ENCODE results near the gene GID4. TPM values are rescaled to one million over a fixed set of nuclear protein-coding genes. Genes with fewer than 3 reads are reported as not detected.

GID4 gene
- total and polyA plus RNA-seq, 2 of the 4 experiments (the other 2 are of a cell fraction) = 3.9 to 5.6 TPM

DNA sequence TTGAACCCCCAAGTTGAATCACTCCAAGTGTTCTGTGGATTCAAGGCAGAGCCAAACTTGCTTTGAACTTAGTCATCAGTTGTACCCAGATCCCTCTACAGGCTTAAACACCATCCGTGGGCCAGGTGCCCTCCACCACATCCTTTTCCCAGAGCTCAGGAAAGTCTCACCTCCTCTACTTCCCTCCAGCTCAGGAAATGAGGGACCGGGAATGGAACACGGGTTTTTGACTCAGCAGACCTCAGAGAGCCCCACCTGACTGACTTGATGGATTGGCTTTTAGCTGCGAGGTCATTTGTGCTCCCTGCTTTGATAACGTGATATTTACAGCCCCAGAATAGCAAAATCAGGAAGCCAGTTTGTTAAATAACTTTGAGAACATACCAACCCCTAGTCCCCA is 20.1 kb downstream of the GID4 start:
- no peak for ATAC-seq (ENCODE audit: low read depth)
- Histone ChIP-seq H2BK120ac (ENCODE audit: low read depth, low read length) (no peak overlapping the region), H4K20me1 (ENCODE audit: insufficient read depth, low read length) (no peaks in the 10 kb centered on the region), H3K18ac (ENCODE audit: low read depth, low read length) (no peak overlapping the region), H4K8ac (ENCODE audit: low read depth in 2 of 2, low read length in 2 of 2) (no peak overlapping the region), H4K91ac (ENCODE audit: insufficient read depth, low read depth, low read length) (no peak overlapping the region), H3K4me2 (ENCODE audit: low read depth, low read length) (no peak overlapping the region), H3K9me3 (ENCODE audit: control insufficient read depth, insufficient read depth, low read length) (no peaks in the 10 kb centered on the region), H3K56ac (ENCODE audit: extremely low read depth, insufficient read depth, low read length) (no peak overlapping the region), H3K4me1 (ENCODE audit: control insufficient read depth, insufficient read depth, low read length) (no peaks in the 10 kb centered on the region), H2AK9ac (replicated peaks; ENCODE audit: low read depth, low read length, poor library complexity) (peak overlapping the region; percentile 45), H3K9ac (ENCODE audit: low read depth, low read length) (no peak overlapping the region), H4K5ac (ENCODE audit: low read depth, low read length) (no peak overlapping the region), H3K27ac (ENCODE audit: insufficient read depth, low read length) (no peak overlapping the region), H2BK15ac (ENCODE audit: low read depth, low read length) (no peak overlapping the region), H3K14ac (replicated peaks; ENCODE audit: low read depth, low read length) (no peak overlapping the region), H3K9me1 (ENCODE audit: insufficient read depth, low read length) (no peaks in the 10 kb centered on the region), H2BK20ac (ENCODE audit: low read depth, low read length) (no peak overlapping the region), H2AFZ (replicated peaks; ENCODE audit: low read length, poor library complexity) (no peak overlapping the region), H3K4ac (ENCODE audit: low read depth, low read length) (no peak overlapping the region), H2AK5ac (ENCODE audit: low read depth, low read length) (no peak overlapping the region), H3K79me1 (ENCODE audit: low read depth in 1 of 2, low read length in 2 of 2) (no peaks in the 10 kb centered on the region; a peak in 1 of 4 replicates), H3K27me3 (ENCODE audit: control insufficient read depth, insufficient read depth, low read length) (no peaks in the 10 kb centered on the region), H3K36me3 (ENCODE audit: control insufficient read depth, insufficient read depth, low read length) (peaks cover 30% of the 10 kb centered on the region), H2BK5ac (ENCODE audit: low read depth, low read length, poor library complexity, severe bottlenecking) (no peak overlapping the region), H3K23ac (ENCODE audit: low read depth, low read length) (no peak overlapping the region), H3K4me3 (ENCODE audit: insufficient read depth, low read depth, low read length) (no peak overlapping the region)
- ChIA-PET CTCF (interaction anchor here (0.5 kb wide), 1 partner anchor 9 kb away, joined by 4 read pairs; no protein-coding TSS in a partner anchor), POLR2A (ENCODE audit: unreplicated experiment) (no interaction called here)
- dilution Hi-C loops (cut with HindIII; ENCODE audit: low sequenced_read_pairs, unreplicated experiment) = no loop called here
- BruUV-seq (replicated peaks) = no TSS peak
- intact Hi-C loops (cut with micrococcal nuclease) = no loop called here
- in situ Hi-C loops (cut with MboI; ENCODE audit: low sequenced_read_pairs) = no loop called here
- WGBS, 2 experiments (ENCODE audit: extremely low coverage in 2 of 2, insufficient read length in 1 of 2) = 51% methylated on average over 2 of the region's 5 CpGs; no CpG with 5 or more reads in 1 of the 2 experiments
- no peak for TF ChIP-seq CEBPB (IDR thresholded peaks at IDR 0.05; ENCODE audit: low read depth, low read length)
- no peak for TF ChIP-seq FOS (IDR thresholded peaks at IDR 0.05; ENCODE audit: low read depth, low read length)
- TF ChIP-seq SMC3 (IDR thresholded peaks at IDR 0.05; ENCODE audit: low read depth, low read length) = no peak
- no peak for TF ChIP-seq POLR2A (IDR thresholded peaks at IDR 0.05; ENCODE audit: low read depth, low read length)
- TF ChIP-seq MAZ (IDR thresholded peaks at IDR 0.05; ENCODE audit: borderline replicate concordance, low read depth, low read length) = no peak
- no peak for TF ChIP-seq USF2 (IDR thresholded peaks at IDR 0.05; ENCODE audit: low read depth, low read length)
- no peak for TF ChIP-seq BHLHE40 (IDR thresholded peaks at IDR 0.05; ENCODE audit: low read depth, low read length)
- no peak for TF ChIP-seq RCOR1 (IDR thresholded peaks at IDR 0.05; ENCODE audit: insufficient replicate concordance, low read length)
- no peak for DNase-seq

All from IMR-90 (cell line).